Measurements from ENCODE around the gene COL16A1. TPM values are rescaled to one million over a fixed set of nuclear protein-coding genes. Genes with fewer than 3 reads are reported as not detected.
A peak's percentile ranks its signal among the peaks of the same experiment; 100 is the strongest.

The COL16A1 gene
- total RNA-seq, 2 donors from 2014 or later: 0.49 to 0.82 TPM

- Mint-ChIP-seq H3K27ac (no peak overlapping the region), H3K36me3 (ENCODE audit: insufficient read depth in 2 of 2) (no peaks in the 10 kb centered on the region), H3K4me3 (peak overlapping the region; percentile 64 to 86), H3K9me3 (no peaks in the 10 kb centered on the region), H3K4me1 (ENCODE audit: low read depth) (peaks cover 10% of the 10 kb centered on the region), H3K27me3 (ENCODE audit: low read depth) (peaks cover 20% of the 10 kb centered on the region)
- DNase-seq: peak; percentile 9 to 37
- peak; percentile 55 to 68 for ATAC-seq (replicated peaks in 1 of 2)
These were observed 33.8 kb downstream of the COL16A1 start for GRCh38 chr1:31669786-31670592.

DNA sequence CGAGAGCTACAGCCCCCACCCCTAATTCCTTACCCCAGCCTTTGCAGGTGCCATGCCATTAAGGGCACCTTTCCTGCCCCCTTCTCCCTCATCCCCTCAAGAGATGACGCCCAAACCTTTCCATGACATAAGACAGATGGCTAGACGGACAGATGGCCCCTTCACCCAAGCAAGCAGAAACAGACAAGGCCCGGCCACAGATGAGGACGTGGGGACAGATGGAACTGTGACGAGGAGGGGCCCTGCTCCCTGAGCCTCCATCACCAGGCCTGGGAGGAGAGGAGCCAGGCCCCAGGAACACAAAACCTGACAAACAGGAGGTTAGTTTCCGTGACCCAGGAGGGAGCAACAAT is 34.4 kb downstream of the COL16A1 start:
- ATAC-seq (replicated peaks in 1 of 2): no peak
- peaks cover 20% of the 10 kb centered on the region for H3K27me3 Mint-ChIP-seq (ENCODE audit: low read depth)
- peaks cover 10% of the 10 kb centered on the region for H3K4me1 Mint-ChIP-seq (ENCODE audit: low read depth)
- no peak overlapping the region for H3K27ac Mint-ChIP-seq
- peak overlapping the region; percentile 64 to 86 for H3K4me3 Mint-ChIP-seq
- no peaks in the 10 kb centered on the region for H3K36me3 Mint-ChIP-seq (ENCODE audit: insufficient read depth in 2 of 2)
- no peaks in the 10 kb centered on the region for H3K9me3 Mint-ChIP-seq
- no peak for DNase-seq

GRCh38 chr1:31668303-31668883 is 35.4 kb downstream of the COL16A1 start:
- no peak overlapping the region for H3K4me3 Mint-ChIP-seq
- H3K36me3 Mint-ChIP-seq (ENCODE audit: insufficient read depth in 2 of 2): no peaks in the 10 kb centered on the region
- DNase-seq (no peak), ATAC-seq (replicated peaks in 1 of 2) (no peak)
- H3K27me3 Mint-ChIP-seq (ENCODE audit: low read depth): peaks cover 21% of the 10 kb centered on the region
- H3K9me3 Mint-ChIP-seq: no peaks in the 10 kb centered on the region
- no peak overlapping the region for H3K27ac Mint-ChIP-seq
- H3K4me1 Mint-ChIP-seq (ENCODE audit: low read depth): peaks cover 10% of the 10 kb centered on the region

DNA sequence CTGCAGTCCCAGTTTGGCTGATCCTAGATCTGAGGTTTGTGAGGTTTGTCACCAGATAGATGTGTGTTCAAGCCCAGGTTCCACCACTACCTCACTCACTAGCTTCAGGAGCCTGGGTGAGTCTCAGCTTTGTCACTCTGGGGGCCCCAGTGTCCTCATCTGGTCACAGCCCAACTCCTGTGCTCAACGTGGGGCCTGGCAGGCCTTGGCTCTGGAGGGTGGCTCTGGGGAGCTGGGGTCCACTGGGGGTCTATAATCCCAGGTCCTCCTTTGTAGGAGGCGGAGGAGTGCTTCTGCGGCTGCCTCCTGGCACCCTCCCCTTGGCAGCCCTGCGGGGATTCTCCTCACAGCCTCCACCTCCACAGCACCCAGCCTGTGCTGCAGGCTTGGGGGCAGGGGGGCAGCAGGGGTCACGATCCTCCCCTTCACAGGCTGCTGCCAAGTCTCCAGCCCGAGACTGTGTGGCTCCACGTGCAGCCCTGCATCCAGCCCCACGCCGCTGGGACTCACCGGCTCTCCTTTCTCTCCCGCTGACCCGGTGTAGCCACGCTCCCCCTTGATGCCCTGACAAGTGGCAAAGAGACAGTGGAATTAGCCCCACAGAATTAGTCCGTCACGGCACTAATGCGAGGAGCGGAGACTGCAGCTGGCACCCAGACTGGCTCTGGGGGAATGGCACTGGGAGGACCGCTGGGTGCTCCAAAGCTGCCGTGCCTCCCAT is 36.6 kb downstream of the COL16A1 start:
- Mint-ChIP-seq H3K4me1 (ENCODE audit: low read depth) (peaks cover 10% of the 10 kb centered on the region), H3K4me3 (no peak overlapping the region), H3K36me3 (ENCODE audit: insufficient read depth in 2 of 2) (no peaks in the 10 kb centered on the region), H3K27me3 (ENCODE audit: low read depth) (peaks cover 27% of the 10 kb centered on the region), H3K27ac (no peak overlapping the region), H3K9me3 (no peaks in the 10 kb centered on the region)
- DNase-seq (no peak), ATAC-seq (replicated peaks in 1 of 2) (no peak)

- H3K36me3 Mint-ChIP-seq (ENCODE audit: insufficient read depth in 2 of 2): no peaks in the 10 kb centered on the region
- peaks cover 10% of the 10 kb centered on the region for H3K4me1 Mint-ChIP-seq (ENCODE audit: low read depth)
These were observed 37.4 kb downstream of the COL16A1 start for GRCh38 chr1:31666263-31666963.

GRCh38 chr1:31665234-31665878 is 38.5 kb downstream of the COL16A1 start:
- no peak overlapping the region for H3K4me3 Mint-ChIP-seq
- H3K36me3 Mint-ChIP-seq (ENCODE audit: insufficient read depth in 2 of 2): no peaks in the 10 kb centered on the region
- peaks cover 9% of the 10 kb centered on the region for H3K4me1 Mint-ChIP-seq (ENCODE audit: low read depth)
- no peak for ATAC-seq (replicated peaks in 1 of 2)
- no peak for DNase-seq
- H3K27me3 Mint-ChIP-seq (ENCODE audit: low read depth): peaks cover 18% of the 10 kb centered on the region
- no peak overlapping the region for H3K27ac Mint-ChIP-seq
- H3K9me3 Mint-ChIP-seq: no peaks in the 10 kb centered on the region

More at GRCh38 chr1:31666263-31666963, 37.4 kb downstream of the COL16A1 start:
- Mint-ChIP-seq H3K27ac (no peak overlapping the region), H3K9me3 (no peaks in the 10 kb centered on the region), H3K27me3 (ENCODE audit: low read depth) (peaks cover 27% of the 10 kb centered on the region), H3K4me3 (no peak overlapping the region)
- no peak for ATAC-seq (replicated peaks in 1 of 2)
- no peak for DNase-seq

- Mint-ChIP-seq H3K36me3 (ENCODE audit: insufficient read depth in 2 of 2) (no peaks in the 10 kb centered on the region), H3K27ac (no peak overlapping the region), H3K27me3 (ENCODE audit: low read depth) (peaks cover 9% of the 10 kb centered on the region), H3K4me3 (no peak overlapping the region), H3K9me3 (no peaks in the 10 kb centered on the region), H3K4me1 (ENCODE audit: low read depth) (peaks cover under 1% of the 10 kb centered on the region)
- ATAC-seq (replicated peaks in 1 of 2): peak in 1 of 2 donors; percentile 18
- DNase-seq: no peak
These were observed 39.3 kb downstream of the COL16A1 start for GRCh38 chr1:31664528-31664927.

DNA sequence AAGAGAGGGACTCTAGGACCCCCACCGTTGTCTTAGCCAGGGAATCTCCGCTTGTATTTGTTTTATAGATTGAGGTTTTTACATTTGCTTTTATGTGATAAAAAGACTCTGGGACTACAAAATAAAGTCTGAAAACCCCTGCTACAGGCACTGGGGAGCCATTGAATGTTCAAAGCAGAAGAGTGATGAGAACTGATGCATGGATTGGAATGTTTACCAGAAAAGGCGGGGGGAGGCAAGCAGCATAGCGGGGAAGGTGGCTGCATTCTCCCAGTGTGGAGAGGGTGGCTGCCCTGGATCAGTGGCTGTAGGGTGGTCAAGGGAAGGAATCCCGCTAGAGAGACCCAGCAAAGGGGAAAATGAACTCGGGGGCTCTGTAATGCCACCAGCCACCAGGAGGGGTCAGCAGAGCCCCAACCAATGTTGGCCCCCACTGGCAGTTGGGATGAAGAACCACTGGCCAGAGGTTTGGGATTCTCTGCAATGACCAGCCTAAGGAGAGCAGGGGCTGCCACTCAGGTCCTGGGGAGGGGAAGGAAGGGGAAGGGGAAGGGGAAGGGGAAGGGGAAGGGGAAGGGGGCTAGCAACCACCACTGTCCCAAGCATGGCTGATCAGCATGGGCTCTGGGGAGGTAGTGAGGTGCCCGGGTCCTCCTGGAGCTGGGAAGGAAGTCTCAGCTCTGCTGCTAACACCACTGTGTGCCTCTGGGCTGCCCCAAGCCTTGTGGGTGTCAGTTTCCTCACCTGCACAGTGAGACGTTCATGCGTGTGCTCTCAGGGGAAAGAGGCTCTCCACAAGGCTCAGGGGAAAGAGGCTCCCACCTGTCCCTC is 40.0 kb downstream of the COL16A1 start:
- DNase-seq (peak; percentile 57 to 72), ATAC-seq (replicated peaks in 1 of 2) (peak; percentile 40 to 50)
- Mint-ChIP-seq H3K4me1 (ENCODE audit: low read depth) (no peaks in the 10 kb centered on the region), H3K9me3 (no peaks in the 10 kb centered on the region), H3K4me3 (no peak overlapping the region), H3K27me3 (ENCODE audit: low read depth) (peaks cover 6% of the 10 kb centered on the region), H3K36me3 (ENCODE audit: insufficient read depth in 2 of 2) (no peaks in the 10 kb centered on the region), H3K27ac (no peak overlapping the region)

- peaks cover 6% of the 10 kb centered on the region for H3K27me3 Mint-ChIP-seq (ENCODE audit: low read depth)
- ATAC-seq (replicated peaks in 1 of 2): no peak
- H3K36me3 Mint-ChIP-seq (ENCODE audit: insufficient read depth in 2 of 2): no peaks in the 10 kb centered on the region
- H3K27ac Mint-ChIP-seq: no peak overlapping the region
- no peak for DNase-seq
- H3K9me3 Mint-ChIP-seq: no peaks in the 10 kb centered on the region
- no peak overlapping the region for H3K4me3 Mint-ChIP-seq
- H3K4me1 Mint-ChIP-seq (ENCODE audit: low read depth): no peaks in the 10 kb centered on the region
These were observed 41.4 kb downstream of the COL16A1 start for GRCh38 chr1:31662463-31662862.

GRCh38 chr1:31661856-31662255 is 42.0 kb downstream of the COL16A1 start:
- no peak for ATAC-seq (replicated peaks in 1 of 2)
- no peaks in the 10 kb centered on the region for H3K4me1 Mint-ChIP-seq (ENCODE audit: low read depth)
- no peaks in the 10 kb centered on the region for H3K9me3 Mint-ChIP-seq
- DNase-seq: no peak
- no peak overlapping the region for H3K27ac Mint-ChIP-seq
- no peak overlapping the region for H3K4me3 Mint-ChIP-seq
- H3K36me3 Mint-ChIP-seq (ENCODE audit: insufficient read depth in 2 of 2): no peaks in the 10 kb centered on the region
- peaks cover 6% of the 10 kb centered on the region for H3K27me3 Mint-ChIP-seq (ENCODE audit: low read depth)

DNA sequence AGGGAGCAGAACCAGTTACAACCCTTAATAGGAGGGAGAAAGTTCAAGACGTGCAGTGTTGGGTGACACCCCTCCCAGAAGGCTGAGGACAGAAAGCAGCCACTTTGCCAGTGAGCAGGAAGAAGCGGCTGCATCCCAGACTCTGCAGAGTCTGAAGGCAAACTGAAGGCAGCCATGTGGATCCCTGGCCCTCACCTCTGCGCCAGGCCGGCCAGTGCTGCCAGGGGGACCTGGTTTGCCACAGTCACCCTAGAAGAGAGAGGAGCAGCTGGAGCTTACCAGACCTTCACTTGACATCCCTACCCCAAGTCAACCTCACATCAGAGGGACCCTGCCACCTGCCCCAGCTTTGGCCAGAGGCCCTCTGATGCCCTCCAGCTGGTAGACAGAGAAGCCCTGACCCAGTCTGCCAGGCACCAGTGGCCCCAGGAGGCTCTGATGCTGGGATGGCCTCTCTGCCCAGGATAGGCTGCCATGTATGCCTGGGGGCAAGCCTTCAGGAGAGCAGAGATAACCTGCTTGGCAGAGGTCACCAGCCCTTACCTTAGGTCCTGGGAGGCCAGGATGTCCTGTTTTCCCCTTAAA is 42.9 kb downstream of the COL16A1 start:
- Mint-ChIP-seq H3K27ac (no peak overlapping the region), H3K27me3 (ENCODE audit: low read depth) (peaks cover 6% of the 10 kb centered on the region), H3K9me3 (no peaks in the 10 kb centered on the region), H3K4me3 (no peak overlapping the region), H3K4me1 (ENCODE audit: low read depth) (no peaks in the 10 kb centered on the region), H3K36me3 (ENCODE audit: insufficient read depth in 2 of 2) (no peaks in the 10 kb centered on the region)
- ATAC-seq (replicated peaks in 1 of 2) (no peak), DNase-seq (no peak)

- H3K4me3 Mint-ChIP-seq: no peak overlapping the region
- no peaks in the 10 kb centered on the region for H3K36me3 Mint-ChIP-seq (ENCODE audit: insufficient read depth in 2 of 2)
- H3K27me3 Mint-ChIP-seq (ENCODE audit: low read depth): peaks cover 6% of the 10 kb centered on the region
- no peaks in the 10 kb centered on the region for H3K9me3 Mint-ChIP-seq
- no peak overlapping the region for H3K27ac Mint-ChIP-seq
- ATAC-seq (replicated peaks in 1 of 2) (no peak), DNase-seq (no peak)
- H3K4me1 Mint-ChIP-seq (ENCODE audit: low read depth): no peaks in the 10 kb centered on the region
These were observed 43.9 kb downstream of the COL16A1 start for GRCh38 chr1:31659889-31660288.

Measured in activated T-cell treated with anti-CD3 and anti-CD28 coated beads, Interleukin-2, amount 50 U/mL, for 72 hours (primary cell).